GM19193 (cell line): ENCODE data around the gene DIPK1C.

Experiments
- POLR2A ChIP-seq: IDR thresholded peaks from 4 replicates; pipeline ENCODE4 v1.6.1; 2011; ENCODE audit not compliant: insufficient read depth, insufficient read length; ENCODE audit errors: extremely low read depth

Gene DIPK1C

DNA sequence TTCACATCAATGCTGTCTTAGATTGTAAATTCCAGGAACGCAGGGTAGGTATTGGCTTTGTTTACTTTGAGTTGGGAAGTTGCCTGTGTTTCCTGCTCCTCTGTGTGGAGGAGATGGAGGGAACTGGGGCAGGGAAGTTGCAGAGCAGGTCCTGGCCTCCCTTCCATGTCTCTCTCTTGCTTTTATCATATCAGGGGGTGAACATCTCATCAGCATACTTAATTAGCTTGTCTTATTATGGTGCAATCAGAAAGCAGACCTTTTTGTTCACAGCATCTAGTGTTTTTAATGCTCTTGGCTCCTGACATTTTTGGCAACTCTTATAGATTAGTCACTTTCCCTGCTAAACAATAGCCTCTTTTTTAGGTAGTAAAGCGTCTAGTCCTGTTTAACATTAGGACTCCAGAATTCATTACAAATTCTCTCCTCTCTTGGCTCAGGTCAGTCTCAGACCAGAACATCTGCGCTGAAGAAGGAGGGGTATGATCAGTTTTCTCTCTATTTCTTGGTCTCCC, 11.5 kb upstream of the DIPK1C start:
- no peak for TF ChIP-seq POLR2A

DNA sequence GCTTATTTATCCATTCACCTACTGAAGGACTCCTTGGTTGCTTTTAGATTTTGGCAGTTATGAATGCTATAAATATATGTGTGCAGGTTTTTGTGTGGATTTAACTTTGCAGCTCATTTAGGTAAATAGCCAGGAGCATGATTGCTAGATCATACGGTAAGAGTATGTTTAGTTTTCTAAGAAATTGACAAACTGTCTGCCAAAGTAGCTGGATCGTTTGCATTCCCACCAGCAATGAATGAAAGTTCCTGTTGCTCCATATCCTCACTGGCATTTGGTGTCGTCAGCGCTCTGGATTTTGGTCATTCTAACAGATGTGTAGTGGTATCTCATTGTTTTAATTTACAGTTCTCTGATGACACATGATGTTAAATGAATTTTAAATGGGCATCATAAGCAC, 8.7 kb upstream of the DIPK1C start:
- TF ChIP-seq POLR2A = no peak

DNA sequence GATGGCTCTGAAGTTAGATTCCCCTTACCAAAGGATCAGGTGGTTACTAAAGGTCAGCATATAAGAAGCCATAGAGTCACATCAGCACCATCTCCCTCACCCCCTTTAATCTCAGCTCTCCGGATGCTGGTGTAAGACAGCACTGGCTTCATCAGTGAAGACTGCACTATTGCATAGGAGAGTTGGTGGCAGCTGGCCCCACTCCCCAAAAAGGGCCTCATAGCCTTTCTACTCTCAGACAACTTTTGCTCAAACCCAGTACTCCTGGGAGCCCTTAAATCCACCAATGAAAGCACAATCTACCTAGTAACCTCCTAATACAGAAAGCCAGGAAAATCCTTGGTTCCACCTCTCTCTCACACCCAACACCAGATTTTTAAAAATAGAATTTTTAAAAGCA, 6.9 kb upstream of the DIPK1C start:
- no peak for TF ChIP-seq POLR2A

DNA sequence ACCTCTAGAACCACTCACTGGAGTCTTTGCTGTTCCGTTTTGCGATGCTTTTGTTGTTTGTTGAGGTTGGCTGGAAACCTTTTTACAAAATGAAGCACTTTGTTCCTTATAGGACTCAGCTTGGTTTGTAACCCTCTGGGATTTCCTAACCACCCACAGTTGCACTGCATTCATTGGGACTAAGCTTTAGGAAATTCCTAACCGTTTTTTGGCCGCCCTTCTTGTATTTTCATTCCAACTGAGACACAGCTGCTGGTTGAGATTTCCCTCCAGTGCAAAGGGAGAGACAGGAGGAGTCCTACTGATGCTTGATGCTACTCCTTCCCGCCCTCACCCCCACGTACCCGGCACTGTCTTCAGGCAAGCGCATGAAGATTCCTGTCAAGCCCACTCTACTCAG, 6.1 kb upstream of the DIPK1C start:
- no peak for TF ChIP-seq POLR2A

DNA sequence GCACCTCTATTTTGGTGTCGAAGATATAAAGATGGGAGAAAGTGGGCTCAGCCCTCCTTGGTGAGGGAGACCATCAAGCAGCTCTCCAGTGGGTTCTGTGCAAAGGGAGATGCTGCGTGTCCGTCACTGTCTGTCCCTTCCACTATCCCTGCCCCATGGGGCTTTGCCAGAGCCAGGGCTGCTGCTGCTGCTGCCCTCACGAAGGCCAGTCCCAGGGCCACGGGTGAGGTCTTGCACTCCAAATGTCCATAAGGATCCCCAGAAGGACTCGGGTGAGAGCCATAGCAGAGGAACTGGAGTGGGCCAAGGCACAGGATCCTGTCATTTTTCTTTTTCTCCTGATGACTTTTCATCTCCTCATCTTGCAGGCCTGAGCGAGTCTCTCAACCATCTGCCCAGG, 3.7 kb upstream of the DIPK1C start:
- TF ChIP-seq POLR2A = no peak

DNA sequence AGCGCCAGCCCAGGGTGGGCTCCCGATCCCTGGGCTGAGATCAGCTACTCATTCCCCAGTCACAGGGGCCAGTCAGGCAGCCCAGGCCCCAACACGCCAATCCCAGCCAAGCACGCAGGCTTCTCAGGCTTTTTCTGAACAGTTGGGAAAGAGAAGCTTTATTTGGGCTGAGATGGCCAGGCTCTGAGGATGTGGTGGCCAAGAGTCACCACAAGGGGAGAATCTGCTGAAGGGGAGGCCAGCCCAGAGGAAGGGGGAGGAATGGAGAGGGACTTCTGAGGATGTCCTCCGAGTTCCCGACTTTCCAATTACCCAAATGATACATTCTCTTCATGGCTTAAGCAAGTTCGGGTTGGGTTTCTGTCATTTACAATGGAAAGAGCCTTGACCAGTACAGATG, 2.8 kb upstream of the DIPK1C start:
- TF ChIP-seq POLR2A = no peak

DNA sequence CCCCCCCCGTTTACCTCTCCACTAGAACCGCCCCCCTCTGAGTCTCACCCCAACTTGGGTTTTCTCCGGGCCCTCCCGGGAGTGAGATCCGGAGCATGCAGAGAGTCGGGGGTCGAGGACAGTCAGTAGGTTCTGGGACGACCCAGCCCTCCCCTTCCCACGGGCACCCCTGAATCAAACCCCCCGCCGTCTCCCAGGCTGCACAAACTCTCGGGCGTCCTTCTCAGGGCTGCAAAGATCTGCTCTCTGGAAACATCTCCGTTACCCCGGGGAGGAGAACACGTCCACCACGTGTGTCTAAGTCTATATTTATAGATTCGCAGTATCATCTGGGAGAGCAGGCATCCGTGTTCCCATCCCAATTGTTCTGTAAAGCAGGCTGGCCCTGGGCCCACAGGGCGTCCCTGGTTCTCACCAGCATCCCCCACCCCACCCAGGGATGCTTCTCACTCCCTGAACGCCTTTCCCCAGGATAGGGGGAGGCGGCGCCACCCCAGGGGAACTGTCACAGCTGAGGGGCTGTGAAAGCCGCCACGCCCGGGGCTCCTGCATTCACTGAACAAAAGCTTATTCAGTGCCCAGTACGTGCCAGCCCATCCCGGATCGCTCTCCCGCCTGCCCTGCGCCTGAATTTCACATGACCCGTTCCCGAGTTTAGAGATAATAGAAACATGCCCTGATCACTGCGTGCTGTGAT, 765 bp upstream of the DIPK1C start:
- no peak for TF ChIP-seq POLR2A

DNA sequence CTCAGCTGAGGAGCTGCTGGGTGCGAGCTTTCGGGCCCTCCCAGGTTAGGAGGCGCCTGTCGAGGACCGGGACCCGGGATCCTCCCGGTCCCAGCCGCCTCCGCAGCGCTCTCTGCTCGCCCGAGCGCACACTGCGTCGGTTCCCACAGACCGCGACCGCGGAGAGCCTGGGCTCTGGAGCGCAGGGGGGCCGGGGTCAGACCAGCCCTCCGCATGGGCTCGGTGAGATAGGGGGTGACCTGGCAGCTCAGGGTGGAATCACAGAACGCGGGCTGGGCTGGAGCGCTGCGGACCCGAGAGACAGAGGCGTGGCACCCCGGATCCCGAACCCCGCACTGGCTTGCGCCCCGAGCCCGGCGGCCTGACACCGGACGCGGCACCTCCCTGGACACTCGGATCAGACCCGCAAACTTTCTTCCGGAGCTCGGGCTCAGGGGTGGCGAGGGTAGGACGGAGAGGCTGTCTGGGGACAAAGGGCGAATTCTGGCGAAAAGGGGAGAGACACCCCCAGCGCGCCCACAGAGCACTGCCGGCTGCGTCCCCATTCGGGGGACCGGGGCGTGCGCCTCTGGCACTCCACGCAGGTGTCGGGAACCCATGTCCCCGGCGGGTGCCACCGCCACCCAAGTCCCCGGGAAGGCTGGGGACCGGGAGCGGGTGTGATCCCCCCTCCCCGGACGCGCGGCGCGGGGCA, 612 bp downstream of the DIPK1C start:
- TF ChIP-seq POLR2A = no peak

DNA sequence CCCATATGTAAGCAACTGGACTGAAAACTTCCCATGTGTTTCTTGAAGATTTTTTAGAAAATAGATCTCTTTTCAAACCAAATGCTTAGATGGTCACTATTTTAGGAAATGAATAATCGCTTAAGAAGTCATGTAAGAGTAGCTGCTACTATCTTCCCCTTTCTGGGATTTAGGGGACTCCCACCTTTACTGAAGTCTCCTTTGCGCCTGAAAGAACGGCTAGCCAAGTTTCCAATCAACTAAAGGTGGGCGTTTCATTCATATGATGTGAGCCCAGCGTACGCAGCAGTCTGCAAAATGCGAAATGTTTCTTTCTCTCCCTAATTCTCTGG, 1.1 kb downstream of the DIPK1C start:
- no peak for TF ChIP-seq POLR2A

DNA sequence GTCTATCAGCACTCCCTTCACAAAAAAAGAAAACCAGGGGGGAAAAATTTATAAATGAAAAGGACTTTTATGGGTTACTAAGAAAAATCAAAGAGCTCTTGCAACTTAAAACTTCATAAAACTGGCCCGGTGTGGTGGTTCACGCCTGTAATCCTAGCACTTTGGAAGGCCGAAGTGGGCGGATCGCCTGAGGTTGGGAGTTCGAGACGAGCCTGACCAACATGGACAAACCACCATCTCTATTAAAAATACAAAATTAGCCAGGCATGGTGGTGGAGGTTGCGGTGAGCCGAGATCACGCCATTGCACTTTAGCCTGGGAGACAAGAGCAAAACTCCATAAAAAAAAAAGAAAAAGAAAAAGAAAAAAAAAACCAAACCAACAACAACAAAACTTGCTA, 1.7 kb downstream of the DIPK1C start:
- TF ChIP-seq POLR2A = no peak

DNA sequence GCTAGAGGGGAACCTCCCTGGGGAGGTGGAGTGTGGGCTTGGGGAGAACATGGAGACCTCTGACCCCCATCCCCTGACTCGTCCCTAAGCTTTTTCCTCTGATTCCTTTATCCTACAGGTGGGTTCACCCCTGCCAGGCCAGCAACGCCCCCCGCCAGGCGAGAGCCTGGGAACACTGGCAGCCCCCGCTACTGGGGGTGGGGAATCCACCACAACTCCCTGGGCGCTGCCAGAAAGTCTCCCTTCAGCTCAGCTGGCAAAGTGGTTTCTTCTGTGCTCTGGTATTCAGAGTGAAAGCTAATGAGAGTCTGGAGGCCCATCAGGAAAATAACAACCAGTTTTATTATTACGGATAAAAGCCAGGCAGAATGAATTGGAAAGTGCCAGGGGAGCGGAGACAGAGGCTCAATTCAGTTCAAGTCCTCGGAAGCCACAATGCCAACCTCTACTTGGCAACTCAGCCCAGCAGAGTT, 2.8 kb downstream of the DIPK1C start:
- TF ChIP-seq POLR2A = no peak

DNA sequence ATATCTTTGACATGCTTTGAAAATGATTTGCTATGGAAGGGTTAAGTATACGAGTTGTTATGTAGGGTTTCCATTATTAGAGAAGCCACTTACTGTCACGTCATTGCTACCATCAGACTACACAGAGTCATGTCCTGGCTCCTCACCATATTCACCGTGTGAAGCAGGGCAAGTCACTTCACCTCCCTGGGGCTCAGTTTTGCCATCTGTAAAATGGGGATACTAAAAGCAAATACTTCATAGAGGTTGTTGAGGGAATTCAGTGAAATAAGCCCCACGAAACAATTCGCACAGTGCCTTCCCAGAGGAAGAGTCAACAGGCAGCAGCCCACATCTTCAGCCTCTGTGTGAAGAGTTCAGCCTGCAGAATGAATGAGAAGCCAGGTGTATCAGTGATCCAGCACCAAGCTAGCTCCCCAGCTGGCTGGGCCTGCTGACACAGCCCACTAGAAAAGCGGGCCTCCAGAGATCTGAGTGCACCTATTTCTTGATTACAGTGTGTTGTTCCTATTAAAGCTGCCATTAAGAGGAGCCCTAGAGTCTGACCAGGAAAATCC, 3.4 kb downstream of the DIPK1C start:
- TF ChIP-seq POLR2A = no peak

DNA sequence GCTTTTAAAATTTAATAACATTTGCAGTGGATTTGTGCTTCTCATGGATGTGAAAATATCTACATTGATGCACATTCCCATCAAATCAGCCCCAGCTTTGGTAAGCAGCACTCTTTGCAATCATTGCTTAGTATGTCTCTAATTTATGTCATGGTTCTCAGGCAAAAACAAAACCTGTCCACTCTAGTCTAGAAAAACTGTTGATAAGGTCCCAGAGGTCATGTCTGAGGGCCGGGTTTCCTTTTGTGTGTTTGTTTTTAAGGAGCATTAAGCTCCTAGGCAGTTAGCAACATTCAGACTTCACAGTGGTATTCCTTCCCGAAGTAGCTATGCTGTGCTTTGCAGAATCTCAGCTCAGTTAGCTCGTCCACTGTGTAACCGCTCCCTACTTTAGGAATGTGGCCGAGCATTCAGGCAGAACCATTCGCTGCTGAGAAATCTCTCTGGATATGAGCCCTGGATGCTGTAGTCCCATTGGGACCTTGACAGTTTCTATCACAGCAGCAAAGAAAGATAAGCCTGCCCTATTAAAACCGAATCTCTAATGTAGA, 4.0 kb downstream of the DIPK1C start:
- TF ChIP-seq POLR2A = no peak

DNA sequence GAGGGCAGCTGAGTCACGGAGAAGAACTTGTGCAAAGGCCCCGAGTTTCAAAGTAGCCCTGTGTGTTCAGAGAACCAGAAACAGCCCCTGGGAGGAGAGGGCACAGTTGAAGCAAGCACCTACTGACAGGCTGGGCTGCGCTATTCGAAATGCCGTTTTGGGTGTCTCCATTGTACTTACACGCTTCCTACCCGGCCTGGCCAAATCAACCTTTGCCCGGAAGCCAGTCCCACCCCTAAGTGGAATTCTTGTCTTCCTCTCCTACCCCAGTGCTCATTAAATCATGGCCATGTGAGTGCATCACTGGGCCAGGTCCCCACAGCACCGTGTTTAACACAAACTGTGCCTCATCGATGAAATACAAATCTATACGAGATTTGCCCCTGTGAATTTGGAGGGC, 6.0 kb downstream of the DIPK1C start:
- no peak for TF ChIP-seq POLR2A

DNA sequence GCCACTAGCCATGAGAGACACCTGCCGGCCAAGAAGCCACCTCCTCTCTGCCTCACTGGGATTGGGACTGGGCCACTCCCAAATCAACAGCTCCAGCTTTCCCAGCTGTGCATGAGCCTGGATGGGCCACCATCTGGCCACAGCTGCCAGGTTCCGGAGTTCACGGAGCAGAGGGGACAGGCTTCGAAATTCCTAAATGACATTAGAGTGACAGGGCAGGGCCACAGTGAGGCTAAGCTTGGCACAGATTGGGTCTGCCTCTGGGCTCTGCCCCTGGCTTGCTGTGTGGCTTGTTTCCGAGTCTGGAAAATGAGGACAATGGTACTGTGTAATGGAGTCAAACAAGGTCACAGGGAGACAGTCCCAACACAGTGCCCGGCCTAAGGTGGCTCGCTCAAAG, 6.5 kb downstream of the DIPK1C start:
- no peak for TF ChIP-seq POLR2A
